Uterus (tissue), 2 donors: ENCODE results near the gene PSMD13.

ENCODE experiments used
- CTCF ChIP-seq, 4 experiments: fragments of 200-600 bp in 2 of 4; fragments of 450-650 bp in 2 of 4; sonication (generic) in 2 of 4; IDR thresholded peaks; one replicate each; pipeline ENCODE4 v1.5.1; 2016 to 2019; ENCODE audit warnings: antibody characterized with exemption in 4 of 4, mild to moderate bottlenecking in 2 of 4, moderate library complexity in 1 of 4
- POLR2A ChIP-seq, 2 donors: fragments of 450-650 bp; IDR thresholded peaks; one replicate each; pipeline ENCODE4 v1.6.1; 2016; ENCODE audit warnings: antibody characterized with exemption in 2 of 2, mild to moderate bottlenecking in 1 of 2, moderate library complexity in 1 of 2

GRCh38 chr11:291281-292210, 54.8 kb downstream of the PSMD13 start:
- TF ChIP-seq CTCF (IDR thresholded peaks at IDR 0.05), result no peak
- TF ChIP-seq POLR2A (IDR thresholded peaks at IDR 0.05), result no peak
